Inflammatory macrophage (primary cell): ENCODE measurements around the gene OSBPL9.
"Not testable (repeated sequence)": the region's sequence is repeated elsewhere in the genome, so short reads cannot be mapped to it uniquely, and the experiment has no call there.

ENCODE experiments used
- DNase-seq, 2 donors: peaks; one replicate each; pipeline ENCODE4 v3.0.0-alpha.2; 2020 to 2022

Gene OSBPL9

DNA sequence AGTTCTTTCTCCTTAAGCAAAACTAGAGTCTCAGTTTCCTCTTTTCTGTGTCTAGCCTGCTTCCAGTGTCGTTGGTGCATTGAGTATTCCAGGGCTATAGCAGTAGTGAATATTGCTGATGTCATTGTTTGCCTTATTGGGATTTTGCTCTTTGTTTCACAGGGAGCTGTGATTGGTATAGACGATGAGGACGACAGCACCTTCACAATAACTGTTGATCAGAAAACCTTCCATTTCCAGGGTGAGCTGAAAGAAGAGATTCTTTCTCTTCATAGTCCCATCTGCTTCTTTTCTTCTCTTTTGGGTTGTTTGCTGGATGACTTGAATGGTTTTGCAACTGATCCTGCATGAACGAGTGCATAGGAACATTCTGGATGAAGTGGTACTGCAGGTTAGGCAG, 52.4 kb downstream of the OSBPL9 start:
- DNase-seq: no peak

DNA sequence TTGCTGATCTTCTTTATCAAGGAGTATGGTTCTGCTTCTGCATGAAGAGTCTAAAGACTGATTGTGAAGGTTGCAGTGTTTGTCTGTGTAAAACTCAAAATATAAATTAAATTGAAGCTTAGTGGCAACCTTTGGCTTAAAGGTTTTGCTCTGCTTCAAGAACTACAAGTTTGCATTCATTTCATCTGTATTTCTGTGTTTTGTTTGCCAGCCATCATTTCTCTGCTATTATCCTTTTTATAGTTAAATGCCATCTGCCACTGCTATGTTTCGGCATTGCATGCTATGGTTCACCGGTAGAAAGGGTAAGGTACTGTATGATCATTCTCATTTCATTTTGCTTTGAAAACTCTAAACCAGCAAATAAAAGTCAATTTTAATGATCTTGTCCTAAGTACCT, 52.9 kb downstream of the OSBPL9 start:
- no peak for DNase-seq

- DNase-seq: no peak
These were observed 54.8 kb downstream of the OSBPL9 start for GRCh38 chr1:51671527-51672325.

- no peak for DNase-seq
These were observed 56.4 kb downstream of the OSBPL9 start for GRCh38 chr1:51673279-51673678.

- DNase-seq: no peak
These were observed 58.4 kb downstream of the OSBPL9 start for GRCh38 chr1:51675177-51675780.

DNA sequence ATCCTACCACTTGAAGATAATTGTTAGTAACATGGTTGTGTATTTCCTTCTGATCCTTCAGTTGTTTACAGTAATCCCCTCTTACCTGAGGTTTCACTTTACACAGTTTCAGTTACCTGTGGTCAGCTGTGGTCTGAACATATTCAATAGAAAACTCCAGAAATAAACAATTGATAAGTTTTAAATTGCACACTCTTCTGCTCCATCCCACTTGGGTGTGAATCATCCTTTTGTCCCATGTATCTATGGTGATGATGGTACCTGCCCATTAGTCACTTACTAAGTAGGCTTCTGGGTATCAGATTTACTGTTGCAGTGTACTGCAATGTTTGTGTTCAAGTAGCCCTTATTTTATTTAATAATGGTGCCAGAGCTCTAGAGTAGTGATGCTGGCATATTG, 62.5 kb downstream of the OSBPL9 start:
- DNase-seq: no peak

- no peak for DNase-seq
These were observed 67.9 kb downstream of the OSBPL9 start for GRCh38 chr1:51684776-51685175.

GRCh38 chr1:51686450-51686849, 69.6 kb downstream of the OSBPL9 start:
- DNase-seq: no peak

- no peak for DNase-seq
These were observed 72.2 kb downstream of the OSBPL9 start for GRCh38 chr1:51689075-51689440.

DNA sequence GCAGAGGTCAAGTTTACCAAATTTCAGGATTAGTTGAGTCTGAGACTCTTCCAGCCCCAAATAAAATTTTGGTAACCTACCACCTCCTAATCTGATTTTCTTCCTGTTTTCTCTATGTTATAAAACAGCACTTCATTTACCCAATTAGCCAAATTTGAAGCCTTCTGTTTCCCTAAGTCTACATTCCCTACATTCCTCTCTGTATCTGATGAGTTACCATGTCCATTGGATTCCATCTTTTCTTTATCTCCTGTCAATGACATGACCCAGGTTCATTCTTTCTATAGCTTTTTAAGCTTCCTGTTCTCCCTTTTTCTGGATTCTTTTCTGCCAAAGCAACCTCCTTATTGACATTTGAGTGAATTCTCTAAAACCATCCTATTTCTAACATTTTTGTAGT, 72.8 kb downstream of the OSBPL9 start:
- no peak for DNase-seq

DNA sequence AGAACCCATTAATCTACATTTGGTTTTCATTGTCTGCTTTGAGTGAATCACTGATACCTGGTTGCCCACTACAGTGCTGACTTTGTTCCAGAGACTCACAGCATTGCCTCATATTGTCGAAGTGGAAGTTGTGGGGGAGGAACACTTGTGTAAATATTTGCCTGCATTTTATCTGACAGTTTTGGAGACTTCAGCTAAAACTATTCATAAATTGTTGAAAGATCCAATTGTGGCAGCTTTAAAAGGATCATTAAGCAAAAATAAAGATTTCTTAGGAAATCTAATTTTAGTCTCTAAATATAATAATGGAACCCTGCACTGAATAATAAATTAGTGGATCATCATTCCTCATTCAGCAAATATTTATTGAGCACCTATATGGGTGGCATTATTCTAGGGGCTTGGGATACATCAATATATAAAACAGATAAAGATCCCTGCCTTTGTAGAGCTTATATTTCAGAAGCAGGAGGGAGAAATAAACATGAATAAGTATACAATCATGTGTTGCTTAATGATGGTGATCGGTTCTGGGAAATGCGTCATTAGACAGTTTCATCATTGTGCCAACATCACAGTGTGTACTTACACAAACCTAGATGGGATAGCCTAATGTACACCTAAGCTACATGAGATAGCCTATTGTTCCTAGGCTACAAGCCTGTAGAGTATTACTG, 73.5 kb downstream of the OSBPL9 start:
- DNase-seq: peak; percentile 59 to 72

DNA sequence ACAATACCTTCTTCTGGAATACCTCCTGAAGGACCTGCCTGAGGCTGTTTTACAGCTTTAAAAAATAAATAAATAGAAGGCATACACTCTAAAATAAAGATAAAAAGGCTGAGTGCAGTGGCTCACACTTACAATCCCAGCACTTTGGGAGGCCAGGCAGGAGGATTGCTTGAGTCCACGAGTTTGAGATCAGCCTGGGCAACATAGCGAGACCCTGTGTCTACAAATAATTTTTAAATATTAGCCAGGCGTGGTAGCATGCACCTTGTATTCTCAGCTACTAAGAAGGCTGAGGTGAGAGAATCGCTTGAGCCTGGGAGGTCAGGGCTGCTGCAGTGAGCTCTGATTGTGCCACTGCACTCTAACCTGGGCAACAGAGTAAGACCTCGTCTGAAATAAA, 75.0 kb downstream of the OSBPL9 start:
- DNase-seq: no peak

- peak; percentile 12 to 29 for DNase-seq
These were observed 76.7 kb downstream of the OSBPL9 start for GRCh38 chr1:51693419-51694155.

DNA sequence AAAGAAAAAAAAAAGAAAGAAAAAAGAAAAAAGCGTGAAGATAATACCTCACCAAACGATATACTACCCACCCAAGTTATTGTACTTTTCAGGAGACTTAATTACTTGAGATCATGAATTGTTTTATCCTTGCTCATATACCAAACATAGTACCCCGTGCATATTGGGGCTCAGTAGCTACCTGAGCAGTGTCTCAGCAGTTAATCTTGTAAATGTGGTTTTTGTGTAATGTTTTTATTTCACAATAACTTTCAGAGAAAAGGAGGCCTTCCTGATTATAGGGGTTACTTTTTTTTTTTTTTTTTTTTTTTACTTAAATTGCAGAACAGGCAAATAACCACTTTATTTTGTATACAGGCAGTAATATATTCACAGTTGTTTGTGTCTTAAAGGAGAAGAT, 80.3 kb downstream of the OSBPL9 start:
- DNase-seq: no peak

- no peak for DNase-seq
These were observed 82.5 kb downstream of the OSBPL9 start for GRCh38 chr1:51699391-51699790.

- DNase-seq: not testable (repeated sequence)
These were observed 84.9 kb downstream of the OSBPL9 start for GRCh38 chr1:51701782-51702181.

DNA sequence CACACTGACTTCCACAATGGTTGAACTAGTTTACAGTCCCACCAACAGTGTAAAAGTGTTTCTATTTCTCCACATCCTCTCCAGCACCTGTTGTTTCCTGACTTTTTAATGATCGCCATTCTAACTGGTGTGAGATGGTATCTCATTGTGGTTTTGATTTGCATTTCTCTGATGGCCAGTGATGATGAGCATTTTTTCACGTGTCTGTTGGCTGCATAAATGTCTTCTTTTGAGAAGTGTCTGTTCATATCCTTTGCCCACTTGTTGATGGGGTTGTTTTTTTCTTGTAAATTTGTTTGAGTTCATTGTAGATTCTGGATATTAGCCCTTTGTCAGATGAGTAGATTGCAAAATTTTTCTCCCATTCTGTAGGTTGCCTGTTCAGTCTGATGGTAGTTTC, 85.3 kb downstream of the OSBPL9 start:
- DNase-seq: not testable (repeated sequence)

- DNase-seq: no peak
These were observed 88.1 kb downstream of the OSBPL9 start for GRCh38 chr1:51705035-51705434.

DNA sequence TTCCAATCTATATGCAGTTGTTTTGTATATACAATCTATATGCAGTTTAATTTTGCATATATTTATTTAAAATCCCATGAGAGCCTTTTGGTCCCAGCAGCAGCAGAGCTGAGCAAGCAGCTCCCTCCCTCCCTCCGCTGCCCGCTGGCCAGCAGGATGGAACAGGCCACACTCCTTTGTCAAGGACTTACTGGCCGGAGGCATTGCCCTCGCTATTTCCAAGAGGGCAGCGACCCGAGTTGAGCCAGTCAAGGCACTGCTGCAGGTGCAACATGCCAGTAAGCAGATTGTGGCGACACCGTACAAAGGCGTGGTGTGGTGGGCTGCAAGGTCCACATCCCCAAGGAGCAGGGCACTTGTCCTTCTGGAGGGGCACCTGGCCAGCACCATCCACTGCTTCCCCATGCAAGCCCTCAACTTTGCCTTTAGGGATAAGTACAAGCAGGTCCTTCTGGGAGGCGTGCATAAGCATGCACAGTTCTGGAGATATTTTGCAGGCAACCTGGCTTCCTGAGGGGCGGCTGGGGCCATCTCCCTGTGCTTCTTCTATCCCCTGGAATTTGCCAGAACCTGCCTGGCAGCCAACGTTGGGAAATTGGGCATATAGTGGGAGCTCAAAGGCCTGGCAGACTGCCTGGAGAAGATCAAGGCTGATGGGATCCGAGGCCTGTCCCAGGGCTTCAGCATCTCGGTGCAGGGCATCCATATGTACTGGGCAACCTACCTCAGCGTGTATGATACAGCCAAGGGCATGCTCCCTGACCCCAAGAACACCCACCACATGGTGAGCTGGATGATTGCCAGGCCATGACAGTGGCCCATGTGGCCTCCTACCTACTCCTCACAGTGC, 92.2 kb downstream of the OSBPL9 start:
- DNase-seq: no peak

DNA sequence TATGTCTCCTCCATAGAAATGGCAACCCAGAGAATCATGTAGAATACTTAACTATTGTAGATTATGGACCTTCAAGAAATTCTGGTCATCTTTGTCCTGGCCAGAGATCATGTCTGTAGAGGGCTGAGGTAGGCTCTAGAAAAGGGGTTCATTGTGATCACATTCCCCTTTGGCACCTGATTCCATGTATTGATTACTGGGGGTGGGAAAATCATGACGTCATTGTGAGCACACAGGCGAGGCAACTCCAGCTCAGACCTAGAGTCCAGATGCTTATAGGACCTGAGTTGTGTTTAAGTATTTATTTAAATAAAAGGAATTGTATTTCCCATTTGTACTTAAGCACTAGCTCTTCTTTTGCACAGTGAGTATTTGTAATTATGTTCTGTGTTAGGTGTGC, 93.1 kb downstream of the OSBPL9 start:
- DNase-seq: no peak

DNA sequence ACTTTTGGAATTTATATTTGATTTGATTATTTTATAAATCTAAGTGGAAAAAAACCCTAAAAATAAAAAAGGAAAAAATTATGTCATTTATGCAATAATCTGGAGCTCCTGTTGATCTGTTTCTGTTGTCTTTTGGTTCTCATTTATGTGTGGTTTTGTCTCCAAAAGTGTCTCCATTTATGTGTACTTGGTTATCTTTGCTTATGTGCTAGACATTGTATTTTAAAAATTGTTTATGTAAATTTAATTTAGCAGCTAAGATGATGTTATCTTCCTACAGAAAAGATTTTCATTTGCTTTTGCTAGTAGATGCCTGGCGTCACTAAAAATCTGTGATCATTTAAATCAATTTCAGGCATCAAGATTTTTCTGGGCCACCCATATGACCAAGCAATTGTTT, 95.7 kb downstream of the OSBPL9 start:
- no peak for DNase-seq

DNA sequence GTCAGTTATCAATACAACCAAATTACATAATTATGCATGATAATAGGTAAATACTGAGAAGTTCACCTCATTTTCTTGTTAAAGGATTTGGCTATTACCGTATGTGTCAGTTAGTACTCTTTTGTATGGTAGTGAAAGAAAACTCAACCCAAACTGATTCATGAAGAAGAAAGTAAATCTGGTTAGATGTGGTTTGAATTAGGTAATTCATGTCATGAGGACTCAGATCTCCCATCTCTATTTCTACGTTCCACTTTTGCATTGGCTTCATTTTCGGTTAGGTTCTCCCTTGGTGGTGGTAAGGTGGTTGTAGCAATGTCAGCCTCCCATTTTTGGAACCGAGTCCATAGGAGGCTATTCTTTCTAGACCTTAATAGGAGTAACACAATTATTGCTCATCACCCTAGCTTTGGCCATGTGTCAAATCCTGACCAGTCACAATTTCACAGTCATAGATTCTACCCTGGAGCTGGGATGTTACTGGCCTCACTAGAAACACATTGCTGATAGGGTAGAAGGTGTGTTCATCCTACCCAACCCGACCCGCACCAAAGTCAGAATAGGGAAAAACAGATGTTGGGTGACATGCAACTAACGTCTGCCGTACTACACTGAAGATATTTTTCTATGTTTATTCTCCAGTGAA, 97.6 kb downstream of the OSBPL9 start:
- no peak for DNase-seq
